ENCODE data around the gene NUDT7. TPM values are rescaled to one million over a fixed set of nuclear protein-coding genes. Genes with fewer than 3 reads are reported as not detected.

NUDT7 gene
- total RNA-seq, 1 donor from 2014 or later = 3.5 TPM

DNA sequence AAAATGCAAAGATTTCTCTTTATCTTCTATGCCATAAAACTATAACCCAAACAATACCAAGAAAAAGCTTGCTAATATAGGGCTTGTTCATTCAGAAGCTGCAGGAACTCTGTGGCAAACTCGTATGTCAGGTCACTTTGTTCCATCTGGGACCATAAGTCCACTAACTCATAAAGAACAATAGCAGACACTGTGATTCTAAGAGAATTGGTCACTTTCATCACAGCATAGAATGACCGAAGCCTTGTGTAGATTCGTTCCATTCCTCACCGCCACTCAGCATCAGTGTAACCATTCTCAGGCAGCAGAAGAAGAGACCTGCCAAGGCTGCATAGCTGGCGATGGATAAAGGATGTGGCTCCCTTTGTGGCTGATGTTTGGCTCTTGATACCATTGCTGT is 35.7 kb downstream of the NUDT7 start:
- no peak overlapping the region for H3K4me2 ChIP-seq (ENCODE audit: low read length)
- no peaks in the 10 kb centered on the region for H3K36me3 ChIP-seq (ENCODE audit: insufficient read depth, low read length)
- Mint-ChIP-seq H3K36me3 (ENCODE audit: low read depth, unreplicated experiment) (peaks cover 2% of the 10 kb centered on the region), H3K9me3 (ENCODE audit: unreplicated experiment) (peaks cover 2% of the 10 kb centered on the region), H3K27ac (ENCODE audit: unreplicated experiment) (no peak overlapping the region), H3K4me3 (ENCODE audit: unreplicated experiment) (no peak overlapping the region), H3K4me1 (ENCODE audit: low read depth, unreplicated experiment) (peaks cover 11% of the 10 kb centered on the region), H3K27me3 (ENCODE audit: low read depth, unreplicated experiment) (peaks cover 12% of the 10 kb centered on the region)
- H3K27ac ChIP-seq (ENCODE audit: low read depth, low read length) = no peak overlapping the region
- H3K9me3 ChIP-seq (ENCODE audit: insufficient read depth, low read depth, low read length) = no peaks in the 10 kb centered on the region
- DNase-seq (ENCODE audit: low read depth) = no peak
- no peaks in the 10 kb centered on the region for H4K20me1 ChIP-seq (ENCODE audit: insufficient read depth, low read length)
- H3K9ac ChIP-seq (ENCODE audit: low read length) = no peak overlapping the region
- H3K79me2 ChIP-seq (ENCODE audit: insufficient read depth, low read length) = no peaks in the 10 kb centered on the region
- TF ChIP-seq EZH2 (IDR thresholded peaks at IDR 0.05; ENCODE audit: insufficient read depth, low read length) (no peak), CTCF (IDR thresholded peaks at IDR 0.05; ENCODE audit: insufficient read depth, low read depth, low read length) (no peak)
- no peak overlapping the region for H3K4me3 ChIP-seq (ENCODE audit: insufficient read depth, low read depth, low read length)
- no peak overlapping the region for H2AFZ ChIP-seq (ENCODE audit: low read depth, low read length)
- no peaks in the 10 kb centered on the region for H3K4me1 ChIP-seq (ENCODE audit: insufficient read depth, low read length)
- FAIRE-seq = no peak
- no peaks in the 10 kb centered on the region for H3K27me3 ChIP-seq (ENCODE audit: insufficient read depth, low read length)

DNA sequence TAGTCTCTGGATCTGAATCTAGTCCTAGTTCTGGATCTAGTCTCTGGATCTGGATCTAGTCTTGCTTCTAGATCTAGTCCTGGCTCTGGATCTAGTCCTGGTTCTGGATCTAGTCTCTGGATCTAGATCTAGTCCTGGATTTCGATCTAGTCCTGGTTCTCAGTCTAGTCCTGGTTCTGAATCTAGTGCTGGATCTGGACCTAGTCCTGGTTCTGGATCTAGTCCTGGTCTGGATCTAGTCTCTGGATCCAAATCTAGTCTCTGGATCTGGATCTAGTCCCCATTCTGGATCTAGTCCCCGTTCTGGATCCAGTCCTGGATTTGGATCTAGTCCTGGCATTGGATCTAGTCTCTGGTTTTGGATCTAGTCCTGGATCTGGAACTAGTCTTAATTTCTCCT is 36.2 kb downstream of the NUDT7 start:
- no peak for FAIRE-seq

More for the DNA sequence above, 36.2 kb downstream of the NUDT7 start:
- Histone ChIP-seq H3K9ac (ENCODE audit: low read length) (no peak overlapping the region), H4K20me1 (ENCODE audit: insufficient read depth, low read length) (no peaks in the 10 kb centered on the region), H3K4me1 (ENCODE audit: insufficient read depth, low read length) (no peaks in the 10 kb centered on the region), H3K9me3 (ENCODE audit: insufficient read depth, low read depth, low read length) (no peaks in the 10 kb centered on the region), H3K79me2 (ENCODE audit: insufficient read depth, low read length) (no peaks in the 10 kb centered on the region), H3K4me2 (ENCODE audit: low read length) (no peak overlapping the region), H3K4me3 (ENCODE audit: insufficient read depth, low read depth, low read length) (no peak overlapping the region), H3K36me3 (ENCODE audit: insufficient read depth, low read length) (no peaks in the 10 kb centered on the region), H3K27ac (ENCODE audit: low read depth, low read length) (no peak overlapping the region), H3K27me3 (ENCODE audit: insufficient read depth, low read length) (no peaks in the 10 kb centered on the region), H2AFZ (ENCODE audit: low read depth, low read length) (no peak overlapping the region)
- Mint-ChIP-seq H3K9me3 (ENCODE audit: unreplicated experiment) (peaks cover 2% of the 10 kb centered on the region), H3K27ac (ENCODE audit: unreplicated experiment) (no peak overlapping the region), H3K36me3 (ENCODE audit: low read depth, unreplicated experiment) (peaks cover 2% of the 10 kb centered on the region), H3K4me1 (ENCODE audit: low read depth, unreplicated experiment) (peaks cover 11% of the 10 kb centered on the region), H3K27me3 (ENCODE audit: low read depth, unreplicated experiment) (peaks cover 10% of the 10 kb centered on the region), H3K4me3 (ENCODE audit: unreplicated experiment) (no peak overlapping the region)
- no peak for DNase-seq (ENCODE audit: low read depth)
- TF ChIP-seq EZH2 (IDR thresholded peaks at IDR 0.05; ENCODE audit: insufficient read depth, low read length) = no peak
- TF ChIP-seq CTCF (IDR thresholded peaks at IDR 0.05; ENCODE audit: insufficient read depth, low read depth, low read length) = no peak

Measured in astrocyte (in vitro differentiated cells and primary cell).